GM12878 (cell line): ENCODE measurements around the gene DMRT1. TPM values are rescaled to one million over a fixed set of nuclear protein-coding genes. Genes with fewer than 3 reads are reported as not detected.

Experiments used
- ATAC-seq: fragments of 200-7000 bp; cut with Tn5 transposase; 3 replicates; pipeline ENCODE4 v1.9.1; 2020; ENCODE audit warnings: mild to moderate bottlenecking, moderate library complexity
- BruUV-seq: library from RNA; stranded (reverse); fragments of 400-500 nt; replicated peaks from 2 replicates; lab custom pipeline; 2021; lab: Mats Ljungman, UMichigan
- CTCF ChIA-PET: fragments of 300-600 bp; sonication (Branson Sonifier 250); formaldehyde crosslinking; extraction: SDS; loops from one replicate; lab custom pipeline; 2021; ENCODE audit warnings: inconsistent platforms; lab: Yijun Ruan, JAX
- POLR2A ChIA-PET: fragments of 350-600 bp; formaldehyde crosslinking; extraction: SDS; loops from one replicate; lab custom pipeline; 2021; ENCODE audit warnings: inconsistent platforms; lab: Charles Lee
- RAD21 ChIA-PET: fragments of 300-600 bp; sonication (Branson Sonifier 250); formaldehyde crosslinking; loops from one replicate; lab custom pipeline; 2023; ENCODE audit warnings: antibody characterized with exemption; ENCODE audit not compliant: unreplicated experiment; lab: Charles Lee
- SMC1A ChIA-PET: fragments of 300-600 bp; sonication (Branson Sonifier 250); formaldehyde crosslinking; loops from one replicate; lab custom pipeline; 2023; ENCODE audit not compliant: unreplicated experiment, uncharacterized antibody; lab: Charles Lee
- DNase-seq: peaks from one replicate; pipeline ENCODE4 v3.0.0-alpha.2; 2011; ENCODE audit warnings: low read depth, low spot score
- FAIRE-seq: peaks from 3 replicates; lab custom pipeline; 2011; peaks lifted over from hg19 to GRCh38; lab: Jason Lieb, UNC
- H2AFZ ChIP-seq: 2 replicates; pipeline ENCODE4 v1.6.0; 2011; ENCODE audit warnings: low read depth, low read length, control low read depth; ENCODE audit not compliant: control insufficient read depth
- H3K27ac ChIP-seq: 2 replicates; pipeline ENCODE4 v1.5.1; 2011; ENCODE audit warnings: control low read depth; ENCODE audit not compliant: control insufficient read depth, insufficient read depth
- H3K27me3 ChIP-seq, 2 experiments: replicated peaks in 1 of 2; 2 replicates each; pipeline versions ENCODE4 v1.6.0 to v1.6.1; 2011; ENCODE audit warnings: low read length in 1 of 2; ENCODE audit not compliant: control insufficient read depth in 2 of 2, insufficient read depth in 2 of 2
- H3K36me3 ChIP-seq, 2 experiments: 2 replicates each; pipeline ENCODE4 v1.5.1; 2011; ENCODE audit warnings: low read length in 1 of 2; ENCODE audit not compliant: control insufficient read depth in 2 of 2, insufficient read depth in 2 of 2
- H3K4me1 ChIP-seq: 2 replicates; pipeline ENCODE4 v1.6.1; 2011; ENCODE audit warnings: mild to moderate bottlenecking, low read length, moderate library complexity, mixed read lengths; ENCODE audit not compliant: control insufficient read depth, insufficient read depth
- H3K4me2 ChIP-seq: 2 replicates; pipeline ENCODE4 v1.6.0; 2011; ENCODE audit warnings: control low read depth; ENCODE audit not compliant: control insufficient read depth, insufficient read depth
- H3K4me3 ChIP-seq: fragments of 200-600 bp; sonication (generic); 2 replicates; pipeline ENCODE4 v1.5.1; 2016
- H3K79me2 ChIP-seq: 2 replicates; pipeline ENCODE4 v1.6.0; 2011; ENCODE audit warnings: low read length; ENCODE audit not compliant: control insufficient read depth, insufficient read depth
- H3K9ac ChIP-seq: 2 replicates; pipeline ENCODE4 v1.8.0; 2011; ENCODE audit warnings: low read length, control low read depth, mixed read lengths; ENCODE audit not compliant: control insufficient read depth, insufficient read depth
- H3K9me3 ChIP-seq: replicated peaks from 3 replicates; pipeline ENCODE4 v1.5.1; 2011; ENCODE audit warnings: mild to moderate bottlenecking, low read length; ENCODE audit not compliant: control insufficient read depth, insufficient read depth
- H4K20me1 ChIP-seq: 2 replicates; pipeline ENCODE4 v1.6.0; 2011; ENCODE audit not compliant: control insufficient read depth, insufficient read depth
- BACH1 ChIP-seq: fragments of 450-650 bp; IDR thresholded peaks from 2 replicates; pipeline ENCODE4 v1.6.1; 2017; ENCODE audit warnings: mild to moderate bottlenecking, borderline replicate concordance
- CUX1 ChIP-seq: IDR thresholded peaks from 2 replicates; pipeline ENCODE4 v1.6.1; 2012; ENCODE audit warnings: improper control_type of control experiment, low read depth, low read length; ENCODE audit not compliant: insufficient replicate concordance
- EGR1 ChIP-seq, 2 experiments: IDR thresholded peaks; 1 replicate in 1 of 2; 2 replicates in 1 of 2; pipeline ENCODE4 v1.6.1; 2011 to 2012; ENCODE audit warnings: low read depth in 2 of 2, low read length in 2 of 2, borderline replicate concordance in 1 of 2, mild to moderate bottlenecking in 1 of 2, moderate library complexity in 1 of 2
- FOXM1 ChIP-seq: IDR thresholded peaks from 2 replicates; pipeline ENCODE4 v1.6.1; 2012; ENCODE audit warnings: low read depth, mild to moderate bottlenecking, inconsistent platforms, low read length, moderate library complexity
- GABPA ChIP-seq: IDR thresholded peaks from 2 replicates; pipeline ENCODE4 v1.6.1; 2014; ENCODE audit warnings: antibody characterized with exemption, low read depth, mild to moderate bottlenecking, inconsistent platforms
- JUNB ChIP-seq: IDR thresholded peaks from 2 replicates; pipeline ENCODE4 v1.6.1; 2016; ENCODE audit warnings: antibody characterized with exemption, mild to moderate bottlenecking
- KLF5 ChIP-seq: fragments of 450-650 bp; IDR thresholded peaks from 2 replicates; pipeline ENCODE4 v1.6.1; 2014; ENCODE audit warnings: mild to moderate bottlenecking; ENCODE audit not compliant: partially characterized antibody
- RAD21 ChIP-seq: IDR thresholded peaks from 2 replicates; pipeline ENCODE4 v1.6.1; 2011; ENCODE audit warnings: mild to moderate bottlenecking, low read depth, low read length, moderate library complexity; ENCODE audit not compliant: insufficient read depth
- SP1 ChIP-seq: IDR thresholded peaks from one replicate; pipeline ENCODE4 v1.6.1; 2011; ENCODE audit warnings: low read depth, low read length
- ZNF217 ChIP-seq: fragments of 450-650 bp; IDR thresholded peaks from 2 replicates; pipeline ENCODE4 v1.6.1; 2017; ENCODE audit warnings: antibody characterized with exemption, mild to moderate bottlenecking
- WGBS: methylation state at CpG from one replicate; pipeline ENCODE4 v1.1.6; 2016; ENCODE audit warnings: low lambda C conversion rate; ENCODE audit not compliant: insufficient replicate concordance, insufficient coverage; ENCODE audit errors: missing lambda C conversion rate; 5-methylcytosine and 5-hydroxymethylcytosine counted together
- in situ Hi-C: fragments of 300-500 bp; cut with MboI; formaldehyde crosslinking; loops from 9 replicates; pipeline ENCODE4 v1.14.3; 2018; ENCODE audit warnings: mixed read lengths
- intact Hi-C: fragments of 100-400 bp; cut with micrococcal nuclease; formaldehyde crosslinking; loops from one replicate; pipeline ENCODE4 v1.14.2; 2022; ENCODE audit not compliant: unreplicated experiment
- polyA plus RNA-seq, 11 experiments: library from polyadenylated mRNA; depleted of rRNA in 4 of 11; unstranded in 6 of 11; stranded (reverse) in 5 of 11; fragments of >200 nt; fragmentation: Nextera tagmentation in 4 of 11; fragmentation: Illumina TruSeq in 1 of 11; extraction: Ambion mirVana in 4 of 11; extraction: Trizol in 1 of 11; gene quantifications; 1 replicate in 1 of 11; 2 replicates in 10 of 11; pipeline versions ENCODE4 v1.2.1 to v1.2.3, GENCODE V29; 2011 to 2016; ENCODE audit warnings: inconsistent platforms in 2 of 11, missing spikeins in 2 of 11, low read depth in 1 of 11
- total RNA-seq, 4 experiments: library from RNA; depleted of rRNA in 3 of 4; stranded (reverse); fragments of >200 nt in 3 of 4; fragmentation: Illumina TruSeq in 1 of 4; extraction: Trizol in 1 of 4; gene quantifications; 2 replicates each; pipeline versions ENCODE4 v1.2.1 to v1.2.3, GENCODE V29; 2013 to 2021

Gene DMRT1
- total and polyA plus RNA-seq, 10 of the 15 experiments (the other 5 are each of a cell fraction or from before 2014, with no cell fraction given): 0.06 to 1.9 (median 0.24) TPM

DNA sequence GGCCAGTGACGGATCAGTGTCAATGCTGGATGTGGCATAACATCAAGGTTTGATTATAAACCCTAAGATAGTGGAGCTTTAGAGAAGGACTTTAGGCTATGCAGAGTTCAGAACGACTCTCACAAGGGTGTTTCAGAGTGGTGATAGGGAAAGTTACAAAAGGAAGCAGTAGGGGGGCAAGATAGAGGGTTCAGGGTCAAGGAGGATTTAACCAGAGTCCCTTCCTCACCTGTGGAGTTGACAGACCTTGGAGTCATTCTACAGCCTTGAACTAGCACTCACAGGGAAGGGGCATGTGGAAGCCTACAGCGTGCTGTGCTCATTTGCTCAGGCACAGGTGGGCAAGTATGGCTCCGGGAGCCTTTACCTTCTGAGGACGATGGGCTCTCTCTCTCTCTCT is 7.9 kb downstream of the DMRT1 start:
- intact Hi-C loops: no loop called here
- 19% methylated on average over 5 of the region's 5 CpGs for WGBS
- DNase-seq (no peak), FAIRE-seq (no peak)
- no peaks in the 10 kb centered on the region; a peak in 1 of 4 replicates for H3K27me3 ChIP-seq
- H3K27ac ChIP-seq: no peak overlapping the region
- RAD21 ChIA-PET: interaction anchor here (1.4 kb wide), 1 partner anchor 31 kb away, joined by 3 read pairs; no protein-coding TSS in a partner anchor
- SMC1A ChIA-PET: interaction anchor here (0.6 to 2.1 kb wide), 3 partner anchors 10 to 38 kb away, joined by 3 to 4 read pairs (median 3); no protein-coding TSS in a partner anchor
- POLR2A ChIA-PET: no interaction called here
- H3K79me2 ChIP-seq: no peaks in the 10 kb centered on the region
- peaks cover 7% of the 10 kb centered on the region; the same call in 1 of the 2 replicates for H3K4me1 ChIP-seq
- H3K36me3 ChIP-seq: no peaks in the 10 kb centered on the region
- in situ Hi-C loops: no loop called here
- BruUV-seq: no TSS peak
- TF ChIP-seq GABPA: no peak
- TF ChIP-seq JUNB: no peak
- TF ChIP-seq RAD21: no peak
- no peak for TF ChIP-seq BACH1
- no peak for TF ChIP-seq EGR1 (IDR thresholded peaks at IDR 0.05; ENCODE audit: borderline replicate concordance in 1 of 2, low read depth in 2 of 2, low read length in 2 of 2)
- TF ChIP-seq SP1: no peak
- no peak for TF ChIP-seq CUX1
- no peak for TF ChIP-seq ZNF217
- no peak for TF ChIP-seq FOXM1
- TF ChIP-seq KLF5: no peak
- TF ChIP-seq, all 136 proteins: peak for 0
- no peak for ATAC-seq
- no peaks in the 10 kb centered on the region for H3K9me3 ChIP-seq
- no peak overlapping the region for H3K4me2 ChIP-seq
- no peak overlapping the region for H3K4me3 ChIP-seq
- CTCF ChIA-PET: no interaction called here
- no peak overlapping the region for H2AFZ ChIP-seq
- no peaks in the 10 kb centered on the region for H4K20me1 ChIP-seq
- H3K9ac ChIP-seq: no peak overlapping the region
